ENCODE data around the gene KCNJ4.

Gene KCNJ4

GRCh38 chr22:38491707-38492348 lies 36.8 kb upstream of the KCNJ4 start:
- TF ChIP-seq, protein P1, sequence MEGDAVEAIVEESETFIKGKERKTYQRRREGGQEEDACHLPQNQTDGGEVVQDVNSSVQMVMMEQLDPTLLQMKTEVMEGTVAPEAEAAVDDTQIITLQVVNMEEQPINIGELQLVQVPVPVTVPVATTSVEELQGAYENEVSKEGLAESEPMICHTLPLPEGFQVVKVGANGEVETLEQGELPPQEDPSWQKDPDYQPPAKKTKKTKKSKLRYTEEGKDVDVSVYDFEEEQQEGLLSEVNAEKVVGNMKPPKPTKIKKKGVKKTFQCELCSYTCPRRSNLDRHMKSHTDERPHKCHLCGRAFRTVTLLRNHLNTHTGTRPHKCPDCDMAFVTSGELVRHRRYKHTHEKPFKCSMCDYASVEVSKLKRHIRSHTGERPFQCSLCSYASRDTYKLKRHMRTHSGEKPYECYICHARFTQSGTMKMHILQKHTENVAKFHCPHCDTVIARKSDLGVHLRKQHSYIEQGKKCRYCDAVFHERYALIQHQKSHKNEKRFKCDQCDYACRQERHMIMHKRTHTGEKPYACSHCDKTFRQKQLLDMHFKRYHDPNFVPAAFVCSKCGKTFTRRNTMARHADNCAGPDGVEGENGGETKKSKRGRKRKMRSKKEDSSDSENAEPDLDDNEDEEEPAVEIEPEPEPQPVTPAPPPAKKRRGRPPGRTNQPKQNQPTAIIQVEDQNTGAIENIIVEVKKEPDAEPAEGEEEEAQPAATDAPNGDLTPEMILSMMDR (IDR thresholded peaks at IDR 0.05; ENCODE audit: insufficient read depth, low read depth, low read length, missing control alignments): no peak
- no peak overlapping the region for H3K4me3 ChIP-seq (ENCODE audit: low read depth, low read length)
- no peak for DNase-seq (ENCODE audit: low read depth)

- DNase-seq (ENCODE audit: low read depth): no peak
- no peak overlapping the region for H3K4me3 ChIP-seq (ENCODE audit: low read depth, low read length)
- TF ChIP-seq, protein P1 (IDR thresholded peaks at IDR 0.05; ENCODE audit: insufficient read depth, low read depth, low read length, missing control alignments): no peak
These were observed 35.9 kb upstream of the KCNJ4 start for GRCh38 chr22:38490915-38491314.

DNA sequence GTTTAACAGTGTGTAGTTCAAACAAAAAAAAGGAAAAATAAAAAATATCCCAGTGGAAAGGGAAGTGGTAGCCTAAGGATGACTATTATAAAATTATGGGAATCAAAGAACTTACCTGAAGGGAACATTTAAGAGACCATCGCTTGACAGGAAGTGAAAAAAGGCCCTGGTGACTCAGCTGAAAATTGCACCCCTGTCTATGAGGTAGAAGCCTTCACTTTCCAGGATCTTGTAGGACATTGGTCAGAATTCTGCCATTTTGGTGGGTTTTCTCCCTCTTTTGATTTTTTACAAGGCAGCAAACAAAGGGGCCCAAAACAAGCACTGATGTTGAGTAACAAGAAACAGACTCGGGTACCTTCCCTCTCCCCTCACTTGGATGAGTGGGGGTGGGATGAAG lies 35.5 kb upstream of the KCNJ4 start:
- TF ChIP-seq, protein P1 (IDR thresholded peaks at IDR 0.05; ENCODE audit: insufficient read depth, low read depth, low read length, missing control alignments): no peak

DNA sequence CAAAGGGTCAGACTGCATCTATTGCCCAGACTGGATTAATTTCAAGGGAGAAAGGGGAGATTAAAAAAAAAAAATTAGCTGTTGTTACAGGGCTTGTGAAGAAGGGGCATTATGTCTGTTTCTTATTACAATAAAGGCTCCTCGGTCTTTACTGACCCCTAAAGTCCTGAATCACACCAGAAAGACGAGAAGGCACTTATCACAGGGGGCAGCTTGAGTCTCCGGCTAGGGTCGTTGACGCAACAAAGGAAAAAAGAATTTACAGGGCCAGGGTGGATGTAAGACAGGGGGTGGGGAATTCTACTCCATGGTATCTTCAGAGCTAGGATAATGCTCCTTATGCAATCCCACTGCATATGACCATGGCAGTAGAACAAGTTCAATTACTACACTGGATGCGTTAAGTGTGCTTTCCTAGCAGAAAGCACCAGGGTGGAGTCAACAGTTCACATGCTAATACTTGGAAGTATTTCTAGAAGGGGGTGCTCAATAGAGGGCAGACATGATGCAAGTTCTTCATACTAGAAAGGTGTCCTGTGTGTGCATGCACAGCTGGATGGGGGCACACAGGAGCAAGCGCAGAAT lies 34.7 kb upstream of the KCNJ4 start:
- no peak overlapping the region for H3K4me3 ChIP-seq (ENCODE audit: low read depth, low read length)
- TF ChIP-seq, protein P1 (IDR thresholded peaks at IDR 0.05; ENCODE audit: insufficient read depth, low read depth, low read length, missing control alignments): no peak
- DNase-seq (ENCODE audit: low read depth): no peak

More for the DNA sequence above, 35.5 kb upstream of the KCNJ4 start:
- DNase-seq (ENCODE audit: low read depth): no peak
- no peak overlapping the region for H3K4me3 ChIP-seq (ENCODE audit: low read depth, low read length)

GRCh38 chr22:38489142-38489541 lies 34.1 kb upstream of the KCNJ4 start:
- DNase-seq (ENCODE audit: low read depth): no peak
- H3K4me3 ChIP-seq (ENCODE audit: low read depth, low read length): no peak overlapping the region
- TF ChIP-seq, protein P1 (IDR thresholded peaks at IDR 0.05; ENCODE audit: insufficient read depth, low read depth, low read length, missing control alignments): no peak

GRCh38 chr22:38487946-38488345 lies 32.9 kb upstream of the KCNJ4 start:
- TF ChIP-seq, protein P1 (IDR thresholded peaks at IDR 0.05; ENCODE audit: insufficient read depth, low read depth, low read length, missing control alignments): no peak
- DNase-seq (ENCODE audit: low read depth): no peak
- no peak overlapping the region for H3K4me3 ChIP-seq (ENCODE audit: low read depth, low read length)

DNA sequence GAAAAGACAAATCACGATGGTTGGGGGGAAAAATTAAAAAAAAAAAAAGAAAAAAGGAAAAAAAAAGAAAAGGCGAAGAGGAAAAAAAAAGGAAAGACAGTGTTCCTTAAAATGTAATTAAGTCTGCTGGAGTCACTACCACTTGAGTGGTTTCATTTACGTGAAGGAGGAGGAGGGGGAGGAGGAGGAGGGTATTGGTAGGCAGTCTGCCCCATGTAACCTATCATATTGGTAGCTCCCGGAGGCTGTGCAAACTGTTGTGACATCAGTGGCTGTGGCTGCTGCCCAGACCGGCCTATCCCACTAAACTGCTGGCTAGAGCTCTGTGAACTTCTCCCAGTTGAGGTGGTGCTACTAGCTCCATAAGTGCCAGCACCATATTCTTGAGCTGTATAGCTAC lies 30.8 kb upstream of the KCNJ4 start:
- no peak overlapping the region for H3K4me3 ChIP-seq (ENCODE audit: low read depth, low read length)
- DNase-seq (ENCODE audit: low read depth): no peak
- TF ChIP-seq, protein P1 (IDR thresholded peaks at IDR 0.05; ENCODE audit: insufficient read depth, low read depth, low read length, missing control alignments): no peak

Measured in GM12865 (cell line).